Measurements from ENCODE around the gene RGL1. TPM values are rescaled to one million over a fixed set of nuclear protein-coding genes. Genes with fewer than 3 reads are reported as not detected.

Gene RGL1
- total RNA-seq, 1 donor from 2014 or later = 3.0 TPM

DNA sequence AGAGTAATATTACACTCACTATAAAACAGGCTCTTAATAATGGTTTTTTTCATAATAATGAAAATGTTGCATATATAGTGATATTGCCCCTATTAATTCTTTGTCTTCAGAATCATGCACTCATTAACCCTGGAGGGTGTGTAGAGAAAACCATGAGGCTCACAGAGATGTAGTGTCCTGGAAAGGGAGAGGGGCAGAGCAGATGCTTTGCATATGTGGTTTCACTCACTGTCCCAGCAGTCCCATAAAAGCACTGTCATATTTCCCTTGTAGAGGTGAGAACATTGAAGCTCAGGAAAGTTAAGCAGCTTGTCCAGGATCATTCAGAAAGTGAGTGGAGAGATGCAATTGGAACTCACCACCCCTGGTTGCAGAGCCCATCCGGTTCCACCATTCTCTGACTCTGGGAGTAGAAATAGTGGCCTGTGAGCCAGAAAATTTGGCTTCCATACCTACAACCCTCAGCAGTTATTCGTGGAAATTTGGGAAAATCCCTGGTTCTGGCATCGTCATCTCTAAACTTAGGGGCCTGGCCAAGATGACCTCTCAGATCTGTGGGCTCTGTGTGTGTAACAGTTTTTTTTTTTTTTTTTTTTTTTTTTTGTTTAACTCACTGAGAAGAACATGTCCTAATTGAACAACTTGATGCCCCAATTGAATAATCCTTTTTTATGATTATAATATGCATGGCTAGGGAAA lies 86.4 kb downstream of the RGL1 start:
- no peak for ATAC-seq

GRCh38 chr1:183892351-183892793 lies 87.5 kb downstream of the RGL1 start:
- no peak for ATAC-seq

GRCh38 chr1:183893561-183894289 lies 88.8 kb downstream of the RGL1 start:
- ATAC-seq = no peak

DNA sequence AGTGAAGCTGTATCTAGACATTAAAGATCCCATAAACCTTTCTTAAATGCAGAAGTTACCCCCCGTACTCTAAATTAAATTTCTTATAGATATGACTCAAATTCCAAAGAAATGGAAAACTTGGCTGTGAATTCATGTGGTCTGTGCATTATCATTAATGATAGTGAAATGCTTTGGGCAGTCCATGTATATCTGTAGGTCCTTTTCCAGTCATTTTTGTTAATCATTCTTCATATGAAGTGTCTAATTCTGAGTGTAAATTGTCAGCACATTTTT lies 89.3 kb downstream of the RGL1 start:
- ATAC-seq = no peak

GRCh38 chr1:183896466-183897048 lies 91.6 kb downstream of the RGL1 start:
- no peak for ATAC-seq

DNA sequence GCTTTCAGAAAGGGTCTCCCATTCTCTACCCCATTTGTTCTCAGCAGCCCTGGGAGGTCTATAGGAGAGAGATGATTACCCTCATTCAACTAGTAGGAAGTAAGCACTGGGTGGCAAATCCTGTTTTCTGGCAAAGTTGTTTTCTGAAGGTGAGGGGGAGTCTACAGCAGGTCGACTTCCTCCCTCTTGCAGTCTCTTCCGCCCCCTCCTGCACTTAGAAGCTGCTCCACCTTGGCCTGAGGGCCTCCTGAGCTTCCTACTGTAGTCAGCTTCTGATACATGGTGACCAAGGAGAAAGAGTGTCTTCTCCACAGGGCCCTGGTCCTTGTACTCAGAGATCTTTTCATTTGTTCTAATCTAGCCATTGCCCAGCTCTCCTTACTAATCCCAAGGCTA lies 93.1 kb downstream of the RGL1 start:
- no peak for ATAC-seq

GRCh38 chr1:183898610-183899009 lies 93.7 kb downstream of the RGL1 start:
- no peak for ATAC-seq

DNA sequence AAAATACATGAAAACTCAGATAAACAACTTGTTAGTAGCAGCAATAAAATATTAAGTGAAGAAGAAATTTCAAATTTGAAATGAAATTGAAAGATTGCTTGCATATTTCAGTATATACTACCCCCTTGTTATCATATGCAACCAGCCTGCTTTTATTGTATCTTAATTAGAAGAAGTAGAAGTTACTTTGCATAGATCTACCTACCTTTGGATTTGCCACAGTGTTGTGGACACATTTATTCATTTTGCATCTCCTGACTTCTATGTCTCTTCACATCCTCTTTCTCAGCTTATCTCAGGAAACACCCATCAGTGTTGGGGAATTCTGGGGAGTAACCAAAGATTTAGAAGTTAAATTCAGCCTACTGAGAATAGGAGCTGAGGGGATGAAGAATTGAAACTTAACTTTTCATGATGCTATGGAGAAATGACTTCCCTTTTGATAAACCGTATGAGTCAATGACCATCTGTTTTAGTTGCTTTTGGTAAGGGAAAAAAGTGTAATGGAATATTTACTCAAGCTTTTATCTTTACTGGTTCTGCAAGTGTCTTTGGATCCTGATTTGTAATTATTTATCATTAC lies 96.9 kb downstream of the RGL1 start:
- no peak for ATAC-seq

DNA sequence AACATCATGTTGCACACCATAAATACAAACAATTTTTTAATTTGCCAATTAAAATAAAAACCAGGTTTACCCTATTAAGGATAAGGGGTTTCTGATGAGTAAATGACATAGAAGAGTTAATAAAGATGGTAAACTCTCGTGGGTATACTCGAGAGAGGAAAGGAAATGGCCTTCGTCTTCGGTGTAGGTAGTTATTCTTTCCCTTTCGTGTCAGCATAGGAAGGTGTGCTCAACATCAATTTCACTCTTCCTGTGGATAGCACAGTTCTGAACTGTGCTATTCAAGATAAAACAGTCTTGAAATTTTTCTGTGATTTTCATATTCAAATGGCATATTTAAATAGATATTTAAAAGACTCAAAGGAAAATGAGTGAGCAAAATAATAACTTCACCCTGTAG lies 98.2 kb downstream of the RGL1 start:
- no peak for ATAC-seq

DNA sequence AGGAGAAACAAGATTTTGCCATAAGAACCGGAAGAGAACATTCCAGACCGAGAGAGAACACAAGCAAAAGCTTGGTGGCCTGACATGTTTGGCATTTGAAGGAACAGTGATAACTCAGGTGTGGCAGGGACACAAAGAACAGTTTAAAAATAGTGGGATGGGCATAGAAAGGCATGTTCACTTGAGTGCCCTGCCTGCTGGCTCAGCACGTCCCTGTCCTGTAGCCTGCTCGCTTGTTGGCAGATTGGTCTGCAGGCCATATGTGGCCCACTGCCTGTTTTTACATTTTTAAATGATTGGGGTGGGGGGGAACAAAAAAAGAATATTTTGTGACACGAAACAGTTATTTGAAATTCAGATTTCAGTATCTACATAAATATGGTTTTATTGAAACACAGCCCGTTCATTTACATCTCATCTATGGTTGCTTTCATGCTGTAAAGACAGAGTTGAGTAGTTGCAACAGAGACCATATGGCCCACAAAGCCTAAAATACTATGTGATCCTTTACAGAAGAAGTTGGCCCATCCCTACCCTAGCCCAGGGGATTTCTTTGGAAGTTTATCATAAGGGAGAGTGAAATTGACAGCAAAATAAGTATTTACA lies 100.7 kb downstream of the RGL1 start:
- no peak for ATAC-seq

DNA sequence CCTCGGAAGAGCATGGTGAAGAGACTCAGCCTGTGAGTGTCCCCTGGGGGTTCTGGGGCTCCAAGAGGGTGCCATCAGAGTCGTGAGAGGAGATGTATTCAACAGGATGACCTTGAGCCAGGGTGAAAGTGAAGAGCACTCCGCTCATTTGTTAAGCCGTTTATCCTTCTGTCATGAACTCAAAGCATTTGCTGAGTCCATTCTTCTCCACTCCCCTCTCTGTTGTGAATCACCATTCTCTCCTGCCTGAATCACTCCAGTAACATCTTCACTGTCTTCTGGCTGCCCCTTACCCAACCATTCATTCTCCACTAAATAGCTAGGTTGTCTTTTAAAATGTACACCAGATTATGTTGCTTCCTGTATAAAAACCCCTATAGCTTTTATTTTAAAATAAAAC lies 102.2 kb downstream of the RGL1 start:
- no peak for ATAC-seq

- ATAC-seq = no peak
These were observed 103.2 kb downstream of the RGL1 start for GRCh38 chr1:183908079-183908478.

DNA sequence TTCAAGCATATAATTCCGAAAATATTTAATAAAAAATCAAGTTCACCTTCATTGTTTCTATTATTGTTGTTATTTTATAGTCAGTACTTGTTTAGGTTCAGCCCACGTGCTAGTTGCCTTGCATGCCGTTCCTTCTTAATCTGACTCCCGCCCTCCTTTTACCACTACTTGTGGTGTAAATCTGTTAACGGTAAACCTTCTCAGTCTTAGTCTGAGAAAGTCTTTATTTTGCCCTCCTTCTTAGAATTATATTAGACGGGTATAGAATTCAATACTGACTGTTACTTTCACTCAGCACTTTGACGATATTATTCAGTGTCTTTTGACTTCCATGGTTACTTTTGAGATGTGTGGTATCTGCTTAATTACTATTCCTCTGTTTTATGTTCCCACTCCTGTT lies 104.8 kb downstream of the RGL1 start:
- no peak for ATAC-seq

GRCh38 chr1:183910845-183911244 lies 105.9 kb downstream of the RGL1 start:
- no peak for ATAC-seq

GRCh38 chr1:183911285-183911684 lies 106.4 kb downstream of the RGL1 start:
- no peak for ATAC-seq

DNA sequence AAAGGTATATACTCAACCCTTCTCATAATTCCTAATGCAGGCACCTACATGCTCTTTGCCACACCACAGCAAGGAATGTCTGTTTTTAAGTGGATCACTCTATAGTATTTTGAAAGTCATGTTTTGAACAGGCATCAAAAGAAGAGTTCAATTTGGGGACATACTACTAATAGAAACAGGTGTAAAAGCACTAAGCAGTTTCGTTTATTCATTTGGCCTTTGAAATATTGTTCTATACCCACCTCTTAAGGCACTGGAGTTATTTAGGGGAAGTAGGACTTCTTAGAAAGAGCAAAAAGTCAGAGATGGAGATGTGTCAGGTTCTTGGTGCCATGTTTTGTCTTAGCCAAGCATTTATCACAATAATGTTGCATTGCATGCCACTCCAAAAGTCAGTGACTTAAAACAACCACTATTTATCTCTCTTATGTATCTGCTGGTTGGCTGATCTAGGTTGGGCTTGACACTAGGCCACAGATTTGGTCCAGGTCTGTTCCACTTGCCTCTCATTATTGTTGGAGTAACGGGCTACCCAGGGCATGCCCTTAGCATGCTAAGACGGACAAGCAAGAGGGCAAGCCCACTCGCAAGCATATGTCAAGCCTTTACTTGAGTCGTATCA lies 107.5 kb downstream of the RGL1 start:
- no peak for ATAC-seq

DNA sequence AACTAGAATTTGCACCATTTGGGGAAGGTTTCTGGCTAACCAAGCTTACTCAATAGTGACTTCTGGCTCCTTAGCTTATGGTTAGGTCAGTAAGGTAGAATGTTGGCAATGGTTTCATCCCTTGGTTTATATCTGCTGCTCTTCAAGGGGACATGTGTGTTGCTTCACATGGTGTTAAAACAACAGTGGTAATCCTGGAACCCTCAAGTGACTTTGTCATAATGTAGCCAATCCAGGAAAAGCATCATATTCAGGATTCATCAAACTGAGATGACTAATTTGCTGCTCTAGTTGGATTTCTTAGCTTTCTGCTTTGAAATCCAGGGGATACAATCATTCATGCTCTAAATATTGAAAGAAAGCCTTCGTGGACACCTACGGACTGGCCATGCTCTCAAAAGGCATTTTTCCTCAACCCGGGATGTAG lies 108.7 kb downstream of the RGL1 start:
- ATAC-seq = no peak

DNA sequence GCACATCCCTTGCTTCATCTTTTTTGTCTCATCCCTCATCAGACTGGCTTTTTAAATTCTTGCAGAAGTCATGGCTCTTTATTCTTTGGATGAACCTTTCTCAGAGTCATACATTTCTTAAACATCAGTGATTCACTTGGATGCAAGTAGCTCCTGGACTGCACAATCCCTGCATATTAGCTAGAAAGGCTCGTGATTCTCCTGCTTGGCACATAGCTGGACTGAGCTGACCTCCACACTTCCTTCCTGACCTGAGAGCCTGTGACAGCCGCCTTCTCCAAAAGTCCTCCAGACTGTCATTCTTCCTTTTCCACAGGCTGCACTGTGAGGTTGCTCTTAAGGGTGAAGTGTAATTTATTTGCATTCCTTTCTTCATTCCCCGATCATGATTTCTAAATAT lies 109.4 kb downstream of the RGL1 start:
- ATAC-seq = no peak

GRCh38 chr1:183914891-183915290 lies 110.0 kb downstream of the RGL1 start:
- no peak for ATAC-seq

DNA sequence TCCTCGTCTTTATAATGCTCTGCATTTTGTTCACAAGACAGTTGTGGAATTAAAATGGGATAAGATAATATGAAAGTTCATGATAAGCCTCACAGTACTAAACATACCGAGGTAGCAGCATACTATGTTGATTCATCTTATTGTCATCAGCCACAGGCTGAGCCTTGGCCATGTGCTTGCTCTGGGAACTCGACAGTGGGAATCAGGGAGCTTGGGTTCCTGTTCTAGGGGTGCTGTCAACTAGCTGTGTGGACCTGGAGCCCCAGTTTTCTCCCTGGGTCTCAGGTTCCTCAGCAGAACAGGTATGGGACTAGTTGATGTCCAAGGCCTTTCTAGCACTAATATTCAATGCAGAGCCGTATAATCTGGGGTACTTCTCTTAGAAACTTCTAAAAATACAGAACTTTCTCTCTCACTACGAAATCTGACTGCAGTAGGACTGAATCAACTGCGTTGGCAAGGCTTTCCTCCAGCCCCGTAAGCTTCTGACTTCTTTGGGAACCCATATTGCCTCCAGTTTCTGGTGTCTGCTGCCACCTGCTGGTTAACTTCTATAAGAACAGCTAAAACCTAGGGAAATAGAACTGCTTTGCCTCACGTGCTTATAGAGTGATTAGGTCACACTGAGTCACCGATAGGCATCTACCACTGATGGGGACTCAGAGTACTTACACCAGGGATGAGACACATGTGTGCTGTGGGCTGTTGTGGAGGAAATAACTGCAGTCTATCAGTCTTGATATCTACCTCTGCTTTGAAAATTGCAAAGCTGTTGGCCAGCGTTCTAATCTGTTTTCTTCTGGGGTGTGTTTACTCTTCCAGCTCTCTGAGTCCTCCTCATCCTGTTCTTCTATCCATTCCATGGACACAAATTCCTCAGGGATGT lies 110.9 kb downstream of the RGL1 start:
- ATAC-seq = peak; percentile 97

- no peak for ATAC-seq
These were observed 111.7 kb downstream of the RGL1 start for GRCh38 chr1:183916574-183916973.

DNA sequence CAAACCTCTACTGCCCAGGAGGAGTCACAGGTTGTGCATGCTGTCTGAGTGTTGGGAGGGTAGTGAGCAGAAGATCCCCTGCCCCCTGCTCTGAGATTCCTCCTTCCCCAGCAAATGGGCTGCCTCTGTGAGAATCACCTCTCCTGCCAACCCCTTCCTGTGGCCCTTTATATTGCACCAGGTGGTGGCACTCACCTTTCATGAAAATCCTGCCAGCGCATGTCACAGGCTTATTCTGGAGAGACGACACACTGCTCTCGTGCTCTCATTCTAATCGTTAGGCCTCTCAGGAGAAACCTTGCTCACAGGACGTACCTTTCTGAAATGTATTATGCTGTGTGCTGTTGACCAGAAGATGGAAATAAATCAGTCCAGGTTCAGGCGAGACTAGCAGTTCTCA lies 113.7 kb downstream of the RGL1 start:
- no peak for ATAC-seq
